Lower leg skin (tissue), 4 donors: ENCODE measurements around the gene SYNE2. TPM values are rescaled to one million over a fixed set of nuclear protein-coding genes. Genes with fewer than 3 reads are reported as not detected.

ENCODE experiments used
- DNase-seq, 2 donors: peaks; one replicate each; pipeline ENCODE4 v3.0.0-alpha.2; 2019; ENCODE audit warnings: low spot score in 2 of 2
- H3K4me3 ChIP-seq: fragments of 200-600 bp; sonication (generic); 2 replicates; pipeline ENCODE4 v1.5.1; 2017; ENCODE audit warnings: mild to moderate bottlenecking, low read depth; ENCODE audit not compliant: poor library complexity, severe bottlenecking
- POLR2A ChIP-seq, 2 donors: fragments of 450-650 bp; IDR thresholded peaks; one replicate each; pipeline ENCODE4 v1.6.1; 2016 to 2017; ENCODE audit warnings: antibody characterized with exemption in 2 of 2, mild to moderate bottlenecking in 1 of 2, moderate library complexity in 1 of 2
- WGBS, 2 donors: methylation state at CpG; one replicate each; pipeline ENCODE4 v1.1.5; 2018; 5-methylcytosine and 5-hydroxymethylcytosine counted together
- intact Hi-C: fragments of 100-400 bp; cut with DNase I; formaldehyde crosslinking; loops from one replicate; pipeline ENCODE4 v1.15.0; 2023; ENCODE audit warnings: low total_unique reads
- total RNA-seq, 4 donors: library from RNA; depleted of rRNA; stranded (reverse); fragments of >200 nt; gene quantifications; one replicate each; pipeline ENCODE4 v1.1.0, GENCODE V29; 2016
- TF ChIP-seq, protein P1 (sequence below), 3 donors: fragments of 450-650 bp; IDR thresholded peaks; one replicate each; pipeline ENCODE4 v1.5.1; 2016; ENCODE audit warnings: antibody characterized with exemption in 3 of 3, mild to moderate bottlenecking in 3 of 3, moderate library complexity in 2 of 3

The SYNE2 gene
- total RNA-seq, 4 donors from 2014 or later = 200 to 479 (median 232) TPM

DNA sequence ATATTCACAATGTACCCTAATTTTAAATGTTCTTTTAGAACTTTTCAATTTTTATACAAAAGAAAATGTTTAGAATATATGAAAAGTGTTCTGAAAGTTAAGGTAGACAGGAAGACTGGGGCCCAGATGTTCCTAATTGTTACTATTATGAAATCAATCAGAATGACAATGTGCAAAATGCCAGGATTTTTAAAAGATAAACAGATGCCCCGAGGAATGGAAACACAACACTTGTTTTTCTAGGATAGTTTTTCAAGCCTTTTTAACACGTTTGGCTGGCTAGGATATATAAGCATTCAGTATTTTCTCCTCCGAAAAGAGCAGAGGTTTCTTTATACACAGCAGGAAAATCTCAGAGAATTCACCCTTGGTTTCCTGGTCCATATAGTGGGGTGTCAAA is 334.5 kb downstream of the SYNE2 start:
- TF ChIP-seq POLR2A (IDR thresholded peaks at IDR 0.05) = no peak
- TF ChIP-seq, protein P1, sequence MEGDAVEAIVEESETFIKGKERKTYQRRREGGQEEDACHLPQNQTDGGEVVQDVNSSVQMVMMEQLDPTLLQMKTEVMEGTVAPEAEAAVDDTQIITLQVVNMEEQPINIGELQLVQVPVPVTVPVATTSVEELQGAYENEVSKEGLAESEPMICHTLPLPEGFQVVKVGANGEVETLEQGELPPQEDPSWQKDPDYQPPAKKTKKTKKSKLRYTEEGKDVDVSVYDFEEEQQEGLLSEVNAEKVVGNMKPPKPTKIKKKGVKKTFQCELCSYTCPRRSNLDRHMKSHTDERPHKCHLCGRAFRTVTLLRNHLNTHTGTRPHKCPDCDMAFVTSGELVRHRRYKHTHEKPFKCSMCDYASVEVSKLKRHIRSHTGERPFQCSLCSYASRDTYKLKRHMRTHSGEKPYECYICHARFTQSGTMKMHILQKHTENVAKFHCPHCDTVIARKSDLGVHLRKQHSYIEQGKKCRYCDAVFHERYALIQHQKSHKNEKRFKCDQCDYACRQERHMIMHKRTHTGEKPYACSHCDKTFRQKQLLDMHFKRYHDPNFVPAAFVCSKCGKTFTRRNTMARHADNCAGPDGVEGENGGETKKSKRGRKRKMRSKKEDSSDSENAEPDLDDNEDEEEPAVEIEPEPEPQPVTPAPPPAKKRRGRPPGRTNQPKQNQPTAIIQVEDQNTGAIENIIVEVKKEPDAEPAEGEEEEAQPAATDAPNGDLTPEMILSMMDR (IDR thresholded peaks at IDR 0.05) = no peak
- H3K4me3 ChIP-seq = no peak overlapping the region
- 55 to 58% methylated on average over 3 of the region's 3 CpGs for WGBS, 2 donors
- intact Hi-C loops = no loop called here
- DNase-seq = no peak

GRCh38 chr14:64190974-64191502 is 338.2 kb downstream of the SYNE2 start:
- DNase-seq = no peak
- intact Hi-C loops = no loop called here
- 95 to 98% methylated on average over 3 of the region's 3 CpGs for WGBS, 2 donors
- TF ChIP-seq, protein P1 (IDR thresholded peaks at IDR 0.05) = no peak
- TF ChIP-seq POLR2A (IDR thresholded peaks at IDR 0.05) = no peak
- H3K4me3 ChIP-seq = no peak overlapping the region

- intact Hi-C loops = no loop called here
- no peak for TF ChIP-seq POLR2A (IDR thresholded peaks at IDR 0.05)
- TF ChIP-seq, protein P1 (IDR thresholded peaks at IDR 0.05) = no peak
- 52 to 85% methylated on average over 2 of the region's 2 CpGs for WGBS, 2 donors
- DNase-seq = no peak
- no peak overlapping the region for H3K4me3 ChIP-seq
Measured at GRCh38 chr14:64191756-64192155, 339.0 kb downstream of the SYNE2 start.

DNA sequence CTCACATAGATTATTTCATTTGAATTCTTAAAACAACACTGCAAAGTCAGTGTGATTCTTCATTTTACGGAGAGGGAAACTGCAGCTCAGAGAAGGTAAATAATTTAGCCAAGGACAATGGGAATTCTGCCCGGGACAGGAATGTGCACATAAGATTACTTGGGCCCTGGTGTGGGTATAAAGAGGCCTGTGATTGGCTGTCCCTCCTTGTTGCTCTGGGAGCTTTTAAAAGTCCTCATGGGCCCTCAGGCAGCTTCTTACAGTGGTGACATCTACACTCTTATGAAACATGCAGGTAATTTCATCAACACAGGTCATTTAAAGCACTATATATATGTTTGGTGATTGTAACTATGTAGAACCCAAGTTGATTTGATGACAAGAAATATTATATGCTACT is 341.0 kb downstream of the SYNE2 start:
- DNase-seq = no peak

DNA sequence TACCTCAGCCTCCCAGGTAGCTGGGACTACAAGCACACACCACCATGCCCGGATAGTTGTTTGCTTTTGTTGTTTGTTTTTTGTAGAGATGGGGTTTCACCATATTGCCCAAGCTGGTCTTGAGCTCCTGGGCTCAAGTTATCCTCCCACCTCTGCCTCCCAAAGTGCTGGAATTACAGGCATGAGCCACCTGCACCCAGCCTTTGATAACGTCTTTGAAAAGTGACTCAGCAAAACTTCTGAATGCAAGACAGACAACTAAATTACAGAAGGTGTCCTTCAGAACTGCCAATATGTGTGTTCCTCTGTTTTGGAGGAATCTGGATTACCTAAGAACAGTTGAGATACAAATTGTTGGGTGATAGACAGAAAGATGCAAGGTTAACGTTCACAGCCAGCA is 341.6 kb downstream of the SYNE2 start:
- TF ChIP-seq POLR2A (IDR thresholded peaks at IDR 0.05) = no peak
- TF ChIP-seq, protein P1 (IDR thresholded peaks at IDR 0.05) = no peak
- WGBS, 2 donors = 71 to 79% methylated on average over 3 of the region's 3 CpGs
- no peak overlapping the region for H3K4me3 ChIP-seq
- intact Hi-C loops = no loop called here
- no peak for DNase-seq

More for the DNA sequence above, 341.0 kb downstream of the SYNE2 start:
- no peak overlapping the region for H3K4me3 ChIP-seq
- WGBS, 2 donors = 88 to 90% methylated on average over 2 of the region's 2 CpGs
- intact Hi-C loops = no loop called here
- TF ChIP-seq POLR2A (IDR thresholded peaks at IDR 0.05) = no peak
- TF ChIP-seq, protein P1 (IDR thresholded peaks at IDR 0.05) = no peak

DNA sequence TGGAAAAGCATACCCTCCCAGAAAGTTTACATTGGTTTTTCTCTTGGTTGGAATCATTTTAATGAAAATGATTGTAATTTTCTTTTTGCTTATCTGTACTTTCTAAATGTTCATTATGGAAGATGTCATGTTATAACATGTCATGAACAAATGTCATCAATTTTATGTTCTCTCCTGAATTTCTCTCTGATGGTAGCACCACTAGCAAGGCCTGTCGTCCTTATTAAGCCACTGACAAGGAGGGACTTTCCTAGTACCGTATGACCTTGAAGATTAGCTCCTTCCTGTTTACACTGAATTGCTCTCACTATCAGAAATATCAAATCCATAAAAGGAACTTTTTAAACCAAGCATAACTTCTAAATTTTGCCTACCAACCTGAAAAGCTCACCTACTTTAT is 342.4 kb downstream of the SYNE2 start:
- no peak for DNase-seq
- 33 to 36% methylated on average over 2 of the region's 2 CpGs for WGBS, 2 donors
- no peak overlapping the region for H3K4me3 ChIP-seq
- intact Hi-C loops = no loop called here
- TF ChIP-seq, protein P1 (IDR thresholded peaks at IDR 0.05) = no peak
- no peak for TF ChIP-seq POLR2A (IDR thresholded peaks at IDR 0.05)
